ENCODE data around the gene TFEB. TPM values are rescaled to one million over a fixed set of nuclear protein-coding genes. Genes with fewer than 3 reads are reported as not detected.

The TFEB gene
- polyA plus RNA-seq, 1 donor (not counting 4 experiments of a cell fraction or from before 2014, with no cell fraction given), result 4.3 TPM

- Histone ChIP-seq H3K9ac (ENCODE audit: control insufficient read depth, extremely low read depth, insufficient read depth, low read length) (no peak overlapping the region), H3K36me3 (ENCODE audit: control insufficient read depth in 2 of 2, extremely low read depth in 1 of 2, insufficient read depth in 2 of 2, low read length in 2 of 2) (no peaks in the 10 kb centered on the region), H2AFZ (ENCODE audit: control insufficient read depth, low read length) (no peak overlapping the region), H3K27ac (ENCODE audit: control insufficient read depth, insufficient read depth, low read length) (no peak overlapping the region), H4K20me1 (ENCODE audit: control insufficient read depth, extremely low read depth, insufficient read depth, low read length) (no peaks in the 10 kb centered on the region), H3K4me1 (ENCODE audit: control insufficient read depth, extremely low read depth, insufficient read depth, low read length) (peaks cover 2% of the 10 kb centered on the region), H3K79me2 (ENCODE audit: control insufficient read depth, insufficient read depth, low read length) (no peaks in the 10 kb centered on the region), H3K9me3 (ENCODE audit: control insufficient read depth, low read depth, low read length) (no peaks in the 10 kb centered on the region), H3K4me3 (ENCODE audit: control insufficient read depth in 2 of 3, extremely low read depth in 1 of 3, insufficient read depth in 2 of 3, low read depth in 1 of 3, low read length in 3 of 3) (no peak overlapping the region), H3K9me1 (ENCODE audit: control insufficient read depth, extremely low read depth, insufficient read depth, low read length) (no peaks in the 10 kb centered on the region), H3K4me2 (ENCODE audit: control insufficient read depth, extremely low read depth, insufficient read depth, low read depth, low read length) (no peak overlapping the region), H3K27me3 (ENCODE audit: control insufficient read depth, extremely low read depth, insufficient read depth, low read length) (no peaks in the 10 kb centered on the region)
- no peak for DNase-seq (ENCODE audit: low read depth, low spot score)
- FAIRE-seq, result no peak
- dilution Hi-C loops (cut with MboI; ENCODE audit: extremely low pct_ligation_motif_present, low sequenced_read_pairs), result no loop called here
- TF ChIP-seq EZH2 (IDR thresholded peaks at IDR 0.05; ENCODE audit: low read length), result no peak
- TF ChIP-seq, protein P1, sequence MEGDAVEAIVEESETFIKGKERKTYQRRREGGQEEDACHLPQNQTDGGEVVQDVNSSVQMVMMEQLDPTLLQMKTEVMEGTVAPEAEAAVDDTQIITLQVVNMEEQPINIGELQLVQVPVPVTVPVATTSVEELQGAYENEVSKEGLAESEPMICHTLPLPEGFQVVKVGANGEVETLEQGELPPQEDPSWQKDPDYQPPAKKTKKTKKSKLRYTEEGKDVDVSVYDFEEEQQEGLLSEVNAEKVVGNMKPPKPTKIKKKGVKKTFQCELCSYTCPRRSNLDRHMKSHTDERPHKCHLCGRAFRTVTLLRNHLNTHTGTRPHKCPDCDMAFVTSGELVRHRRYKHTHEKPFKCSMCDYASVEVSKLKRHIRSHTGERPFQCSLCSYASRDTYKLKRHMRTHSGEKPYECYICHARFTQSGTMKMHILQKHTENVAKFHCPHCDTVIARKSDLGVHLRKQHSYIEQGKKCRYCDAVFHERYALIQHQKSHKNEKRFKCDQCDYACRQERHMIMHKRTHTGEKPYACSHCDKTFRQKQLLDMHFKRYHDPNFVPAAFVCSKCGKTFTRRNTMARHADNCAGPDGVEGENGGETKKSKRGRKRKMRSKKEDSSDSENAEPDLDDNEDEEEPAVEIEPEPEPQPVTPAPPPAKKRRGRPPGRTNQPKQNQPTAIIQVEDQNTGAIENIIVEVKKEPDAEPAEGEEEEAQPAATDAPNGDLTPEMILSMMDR (optimal IDR thresholded peaks at IDR 0.05 in 1 of 3, IDR thresholded peaks at IDR 0.05 in 1 of 3, conservative IDR thresholded peaks at IDR 0.05 in 1 of 3; ENCODE audit: extremely low read depth in 1 of 3, insufficient read depth in 2 of 3, low read length in 3 of 3), result no peak
These were observed 55.0 kb downstream of the TFEB start for GRCh38 chr6:41680182-41680965.

DNA sequence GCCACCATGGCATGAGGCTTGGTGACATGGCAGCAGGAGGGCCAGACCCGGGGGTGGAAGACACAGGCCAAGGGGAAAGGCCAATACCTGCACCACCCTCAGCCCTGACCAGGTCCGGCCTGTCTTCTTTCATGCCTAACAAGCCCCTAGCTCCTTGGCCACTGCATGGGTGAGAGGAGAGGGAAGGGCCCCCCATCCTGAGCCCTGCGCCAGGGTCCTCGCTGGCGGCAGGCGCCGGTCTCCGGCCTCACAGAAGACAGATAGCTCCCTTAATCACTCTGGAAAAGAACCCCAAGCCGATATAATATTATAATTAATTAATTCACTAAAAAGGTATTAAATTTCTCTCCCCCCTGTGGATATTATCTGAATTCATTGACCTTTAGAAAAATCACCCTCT, 55.7 kb downstream of the TFEB start:
- Histone ChIP-seq H3K9ac (ENCODE audit: control insufficient read depth, extremely low read depth, insufficient read depth, low read length) (no peak overlapping the region), H3K9me3 (ENCODE audit: control insufficient read depth, low read depth, low read length) (no peaks in the 10 kb centered on the region), H3K36me3 (ENCODE audit: control insufficient read depth in 2 of 2, extremely low read depth in 1 of 2, insufficient read depth in 2 of 2, low read length in 2 of 2) (no peaks in the 10 kb centered on the region), H2AFZ (ENCODE audit: control insufficient read depth, low read length) (no peak overlapping the region), H3K79me2 (ENCODE audit: control insufficient read depth, insufficient read depth, low read length) (no peaks in the 10 kb centered on the region), H4K20me1 (ENCODE audit: control insufficient read depth, extremely low read depth, insufficient read depth, low read length) (no peaks in the 10 kb centered on the region), H3K9me1 (ENCODE audit: control insufficient read depth, extremely low read depth, insufficient read depth, low read length) (no peaks in the 10 kb centered on the region), H3K27ac (ENCODE audit: control insufficient read depth, insufficient read depth, low read length) (no peak overlapping the region), H3K4me3 (ENCODE audit: control insufficient read depth in 2 of 3, extremely low read depth in 1 of 3, insufficient read depth in 2 of 3, low read depth in 1 of 3, low read length in 3 of 3) (no peak overlapping the region), H3K4me1 (ENCODE audit: control insufficient read depth, extremely low read depth, insufficient read depth, low read length) (peaks cover 2% of the 10 kb centered on the region), H3K4me2 (ENCODE audit: control insufficient read depth, extremely low read depth, insufficient read depth, low read depth, low read length) (no peak overlapping the region), H3K27me3 (ENCODE audit: control insufficient read depth, extremely low read depth, insufficient read depth, low read length) (no peaks in the 10 kb centered on the region)
- dilution Hi-C loops (cut with MboI; ENCODE audit: extremely low pct_ligation_motif_present, low sequenced_read_pairs), result no loop called here
- TF ChIP-seq, protein P1 (optimal IDR thresholded peaks at IDR 0.05 in 1 of 3, IDR thresholded peaks at IDR 0.05 in 1 of 3, conservative IDR thresholded peaks at IDR 0.05 in 1 of 3; ENCODE audit: extremely low read depth in 1 of 3, insufficient read depth in 2 of 3, low read length in 3 of 3), result no peak
- TF ChIP-seq EZH2 (IDR thresholded peaks at IDR 0.05; ENCODE audit: low read length), result no peak
- no peak for DNase-seq (ENCODE audit: low read depth, low spot score)
- FAIRE-seq, result no peak
